Umbilical cord (tissue), 2 donors: ENCODE measurements around the gene LMBR1L. TPM values are rescaled to one million over a fixed set of nuclear protein-coding genes. Genes with fewer than 3 reads are reported as not detected.
"Not testable (repeated sequence)": the region's sequence is repeated elsewhere in the genome, so short reads cannot be mapped to it uniquely, and the experiment has no call there.

Experiments
- DNase-seq: peaks from one replicate; pipeline ENCODE4 v3.0.0-alpha.2; 2015; ENCODE audit warnings: low spot score
- total RNA-seq: library from RNA; depleted of rRNA; stranded (reverse); fragments of >200 nt; gene quantifications from one replicate; pipeline ENCODE4 v1.2.3, GENCODE V29; 2014; ENCODE audit warnings: low replicate concordance; ENCODE audit not compliant: insufficient read depth

LMBR1L gene
- total RNA-seq, 1 donor from 2014 or later = 64.8 TPM

DNA sequence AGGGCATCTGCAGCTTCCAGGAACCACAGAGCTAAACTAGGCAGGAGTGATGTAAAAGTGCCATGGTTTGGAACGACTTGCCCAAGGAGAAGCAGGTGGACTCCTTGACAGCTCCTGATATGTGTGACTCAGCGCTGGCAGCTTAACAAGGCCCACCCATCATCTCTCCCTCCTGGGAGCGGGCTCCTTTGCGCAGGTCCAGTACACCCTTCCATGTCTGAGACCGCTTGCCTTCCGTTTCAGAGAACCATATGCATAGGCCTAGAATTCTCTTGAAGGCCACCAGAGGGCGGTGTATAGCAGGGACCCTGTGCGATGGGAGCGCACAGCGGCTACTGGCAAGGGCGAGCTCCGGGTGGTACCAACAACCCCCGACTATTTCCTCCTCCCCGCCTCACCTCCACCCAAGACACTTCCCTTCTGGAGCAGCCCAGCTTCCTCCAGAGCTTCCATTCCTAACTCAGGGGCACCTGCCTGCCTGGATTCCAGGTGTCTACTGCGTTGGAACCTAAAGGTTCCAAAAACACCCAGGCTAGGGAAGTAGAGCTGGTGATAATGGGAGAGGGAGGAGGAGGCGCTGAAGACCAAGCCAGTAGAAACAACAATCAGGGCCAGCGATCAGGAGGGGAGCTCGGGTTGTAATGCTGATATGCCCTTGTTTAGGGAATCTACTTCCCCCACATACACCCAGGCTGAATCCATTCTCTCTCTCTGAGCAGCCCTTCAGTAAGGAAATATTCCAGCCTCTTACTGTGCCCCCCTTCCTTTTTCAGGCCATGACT is 22.3 kb downstream of the LMBR1L start:
- peak; percentile 86 for DNase-seq

DNA sequence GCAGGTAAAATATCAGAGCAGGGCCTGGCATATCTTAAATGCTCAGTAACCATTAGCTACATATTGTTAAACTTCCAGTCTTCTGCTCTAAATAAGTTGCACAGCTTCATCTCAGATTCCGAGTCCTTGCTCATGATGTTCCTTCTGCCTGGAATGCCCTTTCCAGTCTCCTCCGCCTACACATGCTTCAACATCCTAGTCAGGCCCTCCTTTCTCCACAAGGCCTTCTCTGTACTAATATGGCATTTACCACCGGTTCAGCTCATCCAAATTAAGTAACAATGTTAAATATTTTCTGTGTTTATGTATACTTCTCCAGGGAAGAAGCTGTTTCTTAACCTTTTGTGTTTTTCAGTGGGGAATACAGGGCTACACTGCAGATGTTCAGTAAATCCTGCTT is 24.5 kb downstream of the LMBR1L start:
- DNase-seq = no peak

DNA sequence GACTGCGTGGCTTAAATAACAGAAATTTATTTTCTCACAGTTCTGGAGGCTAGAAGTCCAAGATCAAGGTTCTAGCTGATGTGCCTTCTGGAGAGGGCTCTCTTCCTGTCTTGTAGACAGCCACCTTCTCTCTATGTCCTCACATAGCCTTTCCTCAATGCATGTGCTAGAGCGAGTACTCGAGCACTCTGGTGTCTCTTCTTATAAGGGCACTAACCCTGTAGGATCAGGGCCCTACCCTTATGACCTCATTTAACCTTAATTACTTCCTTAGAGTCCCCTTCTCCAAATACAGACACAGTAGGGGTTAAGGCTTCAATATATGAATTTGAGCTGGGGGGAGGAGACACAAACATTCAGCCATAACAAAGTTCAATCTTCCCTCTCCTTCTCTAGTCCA is 26.2 kb downstream of the LMBR1L start:
- no peak for DNase-seq

DNA sequence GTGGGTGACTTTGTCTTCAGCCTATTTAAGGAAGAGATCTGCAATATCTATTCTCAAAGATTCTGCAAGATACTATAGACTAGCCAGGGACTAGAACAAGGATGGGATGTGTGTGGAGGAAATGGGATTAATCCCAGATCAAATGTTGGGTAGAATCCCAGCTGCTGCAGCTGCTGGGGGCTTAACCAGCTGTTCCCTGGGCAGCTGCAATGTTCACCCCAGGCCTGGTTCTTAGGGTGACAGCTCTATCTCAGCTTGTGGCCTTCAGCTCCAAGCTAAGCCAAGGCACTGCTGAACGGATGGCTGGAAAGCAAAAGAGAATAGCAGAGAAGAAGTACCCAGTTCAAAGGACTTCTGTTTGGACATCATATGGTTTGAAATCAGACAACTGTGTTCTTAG is 30.9 kb downstream of the LMBR1L start:
- no peak for DNase-seq

DNA sequence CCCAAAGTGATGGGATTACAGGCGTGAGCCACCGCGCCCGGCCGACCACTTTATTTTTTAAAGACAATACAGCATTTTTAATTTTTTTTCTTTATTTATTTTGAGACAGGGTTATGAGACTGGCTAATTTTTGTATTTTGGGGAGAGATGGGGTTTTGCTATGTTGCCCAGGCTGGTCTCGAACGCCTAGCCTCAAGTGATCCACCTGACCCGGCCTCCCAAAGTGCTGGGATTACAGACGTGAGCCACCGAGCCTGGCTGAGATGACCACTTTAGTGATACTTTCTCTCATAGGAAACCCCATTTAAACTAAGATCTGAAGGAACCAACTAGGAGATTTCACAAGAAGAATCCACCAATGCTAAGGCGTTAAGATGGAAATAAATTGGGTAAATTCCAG is 39.7 kb downstream of the LMBR1L start:
- DNase-seq = no peak

DNA sequence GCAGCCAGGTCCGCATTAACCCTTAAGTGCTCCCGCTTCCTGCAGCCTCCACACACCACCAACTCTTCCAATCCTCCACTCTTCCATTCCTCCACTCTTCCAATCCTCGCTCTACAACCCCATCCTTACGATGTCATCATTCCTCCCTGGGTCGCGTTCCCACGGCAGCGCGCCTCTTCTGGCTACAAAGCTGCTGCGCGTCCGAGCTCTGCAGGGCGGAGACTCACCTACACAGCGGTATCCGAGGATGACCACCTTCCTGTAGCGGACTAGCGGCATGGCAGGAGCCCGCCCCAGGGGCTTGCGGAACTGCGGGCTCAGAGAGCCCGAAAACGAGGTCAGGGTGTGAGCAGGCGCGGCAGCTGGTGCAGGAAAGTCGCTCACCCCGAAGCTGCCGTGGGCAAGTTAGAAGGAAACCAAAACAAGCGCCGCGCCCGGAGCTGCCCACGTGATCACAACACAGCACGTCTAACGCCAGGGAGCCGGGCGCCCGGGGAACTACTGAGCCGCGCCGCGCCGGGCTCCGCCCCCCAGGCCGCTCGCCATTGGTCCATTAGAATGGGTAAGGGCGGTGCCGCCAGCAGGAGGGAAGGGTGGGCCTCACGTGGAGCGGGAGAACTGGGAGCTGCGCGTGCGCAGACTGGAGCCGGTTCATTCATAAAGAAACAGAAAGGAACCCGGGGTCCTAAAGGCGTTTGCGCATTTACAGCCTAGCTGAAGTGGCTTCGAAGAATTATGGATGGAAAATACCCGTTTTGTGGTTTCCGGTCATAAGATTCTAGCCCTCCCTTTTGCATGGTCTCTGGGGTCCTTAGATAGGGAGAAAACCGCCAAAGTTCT is 40.9 kb downstream of the LMBR1L start, which contains the start of gene RHEBL1:
TSS of gene RHEBL1 (minus strand) at position 473 of the 840 bp plus-strand sequence. CDS start at position 279, 194 bp downstream.
- peak; percentile 98 for DNase-seq

DNA sequence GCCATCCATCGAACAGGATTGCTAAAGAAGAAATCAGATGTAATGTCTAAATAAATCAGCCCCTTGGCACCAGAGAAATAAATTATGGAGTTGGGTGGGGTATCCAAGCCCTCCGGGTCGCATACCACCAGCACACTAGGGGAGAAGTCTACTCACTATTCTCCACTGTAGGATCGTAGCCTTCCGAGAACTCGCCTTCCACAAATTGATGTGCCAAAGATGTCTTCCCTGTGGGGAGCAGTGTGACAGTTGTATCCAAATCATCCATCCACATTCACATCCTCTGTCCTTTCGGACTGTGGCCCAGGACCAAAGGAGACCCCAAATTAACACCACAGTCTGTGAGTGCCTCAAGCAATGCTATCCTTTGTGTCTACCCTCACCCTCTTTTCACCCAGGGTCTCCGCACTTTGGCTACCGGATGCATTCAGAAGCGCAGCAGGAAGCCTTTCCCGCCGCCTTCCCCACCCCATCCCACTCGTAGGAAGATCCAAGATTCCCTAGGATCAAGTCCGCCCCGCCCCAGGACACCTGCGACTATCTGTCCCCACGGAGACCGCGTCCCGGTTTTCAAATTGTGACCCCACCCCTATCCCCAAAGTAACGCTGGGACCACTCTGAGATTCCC is 41.7 kb downstream of the LMBR1L start:
- no peak for DNase-seq

DNA sequence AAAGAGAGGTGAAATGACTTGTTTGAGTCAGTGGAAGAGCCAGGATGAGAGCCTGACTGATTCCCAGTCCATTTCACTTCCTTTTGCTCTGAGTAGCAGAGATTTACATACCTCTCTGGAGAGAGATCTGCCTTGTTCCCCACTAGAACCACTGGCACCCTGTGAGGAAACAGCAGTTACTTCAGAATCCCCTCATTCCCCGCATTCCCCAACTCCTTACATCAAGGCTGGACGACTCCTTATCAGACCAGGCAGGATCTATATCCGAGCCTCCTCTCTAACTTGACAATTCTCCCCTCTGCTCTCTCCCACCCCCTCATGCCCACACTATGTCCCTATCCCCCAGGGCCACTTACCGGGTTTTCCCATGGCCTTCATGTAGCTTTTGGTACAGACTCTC is 44.5 kb downstream of the LMBR1L start:
- DNase-seq = no peak

DNA sequence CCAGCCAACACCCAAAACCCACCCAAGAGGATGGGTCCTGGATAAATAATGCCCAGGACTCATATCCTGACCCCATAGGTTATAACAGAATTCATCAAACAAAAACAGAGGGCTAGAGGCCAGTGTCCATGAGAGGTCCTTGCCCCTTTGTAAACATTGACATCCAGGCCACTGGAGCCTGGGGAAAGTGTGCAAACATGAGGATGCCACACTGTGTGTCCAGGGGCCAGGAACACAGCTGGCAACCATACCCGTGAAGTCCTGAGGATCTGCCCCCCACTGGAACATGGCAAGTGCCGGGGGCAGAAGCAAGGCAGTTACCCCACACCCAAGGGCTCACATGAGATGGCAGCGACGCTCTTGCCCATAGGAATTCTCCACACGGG is 45.9 kb downstream of the LMBR1L start:
- no peak for DNase-seq

DNA sequence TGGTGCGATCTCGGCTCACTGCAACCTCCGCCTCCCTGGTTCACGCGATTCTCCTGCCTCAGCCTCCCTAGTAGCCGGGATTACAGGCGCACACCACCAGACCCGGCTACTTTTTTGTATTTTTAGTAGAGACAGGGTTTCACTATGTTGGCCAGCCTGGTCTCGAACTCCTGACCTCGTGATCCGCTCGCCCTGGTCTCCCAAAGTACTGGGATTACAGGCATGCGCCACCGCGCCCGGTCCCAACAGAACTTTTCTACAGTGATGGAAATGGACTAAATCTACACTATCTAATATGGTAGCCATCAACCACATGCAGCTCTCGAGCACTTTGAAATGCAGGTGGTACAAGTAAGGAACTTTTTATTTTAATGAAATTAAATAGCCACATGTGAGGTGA is 48.7 kb downstream of the LMBR1L start:
- not testable (repeated sequence) for DNase-seq

DNA sequence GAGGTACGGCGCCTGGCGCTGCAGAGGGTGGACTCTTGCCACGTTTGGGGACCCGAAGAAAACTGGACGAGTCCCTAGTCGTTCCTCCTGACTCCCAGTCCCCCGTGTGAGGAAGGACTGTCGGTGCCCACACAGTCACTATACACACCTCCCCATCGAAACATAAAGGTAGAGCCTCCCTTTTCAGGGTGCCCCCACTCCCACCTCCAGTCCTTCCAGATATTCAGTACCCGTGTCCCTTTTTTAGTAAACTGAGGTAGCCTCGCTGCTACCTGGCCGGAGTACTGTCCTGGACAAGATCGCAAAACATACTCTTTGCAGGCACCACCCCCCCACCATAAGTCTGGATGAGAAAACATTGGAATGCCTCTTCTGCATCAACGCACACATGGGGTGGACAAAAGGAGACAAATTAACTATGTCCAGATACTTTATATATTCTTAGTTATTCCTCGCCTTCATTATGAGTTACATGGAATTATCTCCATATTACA is 49.4 kb downstream of the LMBR1L start:
- no peak for DNase-seq

DNA sequence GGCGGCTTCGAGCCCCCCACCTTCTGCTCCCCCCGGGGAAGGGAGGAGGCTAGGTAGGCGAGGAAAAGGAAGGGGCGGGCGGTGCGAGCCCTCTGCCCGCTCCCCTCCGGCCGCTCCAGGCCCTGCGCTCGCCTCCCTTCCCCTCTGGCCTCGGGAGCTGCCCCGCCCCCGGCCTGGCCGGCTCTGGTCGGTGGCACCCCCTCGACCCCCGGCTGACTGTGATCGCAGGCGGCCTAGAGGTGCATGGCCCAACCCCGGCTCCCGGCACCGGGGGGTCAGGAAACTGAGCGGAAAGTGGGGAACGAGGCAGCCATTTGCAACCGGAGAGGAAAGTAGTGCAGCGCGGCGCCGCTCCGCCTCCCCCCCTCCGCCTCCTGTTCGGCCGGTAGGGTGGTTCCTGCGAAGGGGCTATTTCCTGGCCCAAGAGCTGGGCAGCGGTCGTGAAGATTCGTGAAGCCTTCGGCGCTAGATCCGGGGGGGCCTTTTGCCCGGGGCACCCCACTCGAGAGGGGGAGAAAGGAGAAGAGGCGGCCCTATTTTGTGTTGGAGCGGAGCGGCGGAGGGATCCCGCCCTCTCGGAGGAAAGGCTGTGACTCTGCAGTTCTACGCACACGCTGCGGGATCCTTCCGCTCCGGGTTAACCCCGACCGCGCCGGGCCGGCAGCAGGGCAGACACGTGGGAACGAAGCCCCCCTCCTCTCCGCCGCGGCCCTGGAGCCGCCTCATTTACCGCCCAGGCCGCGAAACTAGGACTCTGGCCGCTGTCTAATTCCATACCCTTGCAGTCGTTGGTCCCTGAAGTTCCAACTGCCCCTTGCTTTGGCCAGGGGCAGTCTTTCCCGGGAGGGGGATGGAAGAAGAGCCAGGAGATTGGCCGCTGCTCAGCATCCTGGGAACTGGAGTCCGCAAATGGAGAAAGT is 50.1 kb downstream of the LMBR1L start, which contains the start of gene KMT2D:
TSS of gene KMT2D (minus strand) at position 558 of the 920 bp plus-strand sequence. CDS start 5,470 bp downstream, outside the sequence.
- DNase-seq = peak; percentile 96

DNA sequence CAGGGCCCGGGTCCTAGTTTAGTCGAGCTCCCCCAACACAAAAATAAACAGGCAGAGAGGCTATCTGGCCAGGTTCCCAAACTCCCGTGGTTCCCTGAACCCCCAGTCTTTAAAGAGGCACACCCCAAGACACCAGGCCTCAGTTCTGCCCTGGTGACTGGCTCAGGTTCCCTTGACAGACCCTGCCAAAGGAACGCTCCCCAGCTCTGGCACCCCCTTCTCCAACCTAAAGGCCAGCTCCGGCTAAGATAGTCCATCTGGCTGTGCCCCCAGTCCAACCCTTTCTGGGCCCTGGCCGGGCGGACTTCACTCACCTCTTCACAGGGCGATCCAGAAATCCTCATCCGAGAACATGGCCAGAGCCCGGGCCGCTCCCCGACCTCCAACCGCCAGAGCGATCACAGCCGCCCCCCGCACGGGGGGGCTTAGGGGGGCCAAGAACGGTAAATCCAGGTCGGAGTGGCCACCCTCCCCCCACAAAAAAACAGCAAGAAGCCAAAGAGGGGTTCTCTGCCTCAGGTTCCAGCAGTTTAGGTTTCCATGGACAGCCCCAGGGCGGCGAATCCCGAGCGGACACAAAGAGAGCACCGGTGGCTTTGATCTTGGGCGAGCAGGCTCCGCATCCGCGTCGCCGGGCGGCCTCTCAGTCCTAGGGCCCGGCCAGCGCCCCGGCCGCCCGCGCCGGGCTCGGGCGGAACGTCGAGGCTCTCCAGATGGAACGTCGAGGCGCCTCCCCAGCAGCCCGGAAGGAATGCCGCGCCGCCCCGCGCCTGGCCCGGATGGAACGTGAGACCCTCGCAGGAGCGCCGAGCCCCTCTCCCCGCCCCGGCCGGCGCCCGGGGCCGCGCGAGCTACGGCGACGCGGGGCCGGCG is 51.1 kb downstream of the LMBR1L start:
- DNase-seq = no peak

DNA sequence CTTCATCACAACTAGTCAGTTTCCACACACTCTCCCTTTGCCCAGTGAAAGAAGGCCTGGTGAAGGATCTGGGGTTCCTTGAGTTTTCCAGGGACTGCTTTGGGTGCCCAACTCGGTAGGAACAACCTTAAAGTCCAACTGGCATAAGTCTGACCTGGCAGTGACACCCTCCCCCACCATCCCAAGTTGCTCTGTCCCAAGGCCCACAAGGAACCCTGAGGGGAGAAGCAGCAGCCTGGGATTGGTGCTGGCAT is 51.7 kb downstream of the LMBR1L start:
- DNase-seq = no peak

DNA sequence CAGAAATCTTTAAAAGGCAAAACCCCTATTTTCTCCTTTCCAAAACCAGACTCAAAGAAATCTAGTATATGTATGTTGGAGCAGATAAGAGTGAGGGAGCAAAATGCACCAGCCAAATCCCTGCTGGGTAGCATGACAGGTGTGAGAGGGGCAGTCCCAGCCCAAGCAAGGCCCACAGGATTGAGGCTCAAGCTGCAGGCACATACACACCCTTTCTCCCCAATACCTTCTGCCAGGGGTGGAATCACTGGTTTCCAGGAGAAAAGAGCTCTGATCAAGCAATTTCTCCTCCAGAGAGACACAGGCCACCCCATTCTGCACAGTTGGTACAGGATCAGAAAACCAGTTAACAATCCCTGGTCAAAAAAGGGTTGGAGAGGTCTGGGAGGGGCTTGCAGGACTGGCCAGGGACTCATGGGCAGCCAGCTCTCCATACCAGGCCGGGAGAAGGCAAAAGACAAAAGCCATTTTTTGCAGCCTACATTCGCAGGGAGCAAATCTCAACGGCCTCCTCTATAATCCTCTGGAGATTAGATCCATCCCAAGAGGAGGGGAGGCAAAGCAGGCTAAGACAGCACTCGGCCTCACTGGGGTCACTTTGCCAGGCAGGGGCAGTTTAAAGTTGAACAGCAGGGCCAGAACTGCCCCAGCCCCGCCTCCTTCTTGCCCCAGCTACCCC is 52.1 kb downstream of the LMBR1L start:
- peak; percentile 22 for DNase-seq

DNA sequence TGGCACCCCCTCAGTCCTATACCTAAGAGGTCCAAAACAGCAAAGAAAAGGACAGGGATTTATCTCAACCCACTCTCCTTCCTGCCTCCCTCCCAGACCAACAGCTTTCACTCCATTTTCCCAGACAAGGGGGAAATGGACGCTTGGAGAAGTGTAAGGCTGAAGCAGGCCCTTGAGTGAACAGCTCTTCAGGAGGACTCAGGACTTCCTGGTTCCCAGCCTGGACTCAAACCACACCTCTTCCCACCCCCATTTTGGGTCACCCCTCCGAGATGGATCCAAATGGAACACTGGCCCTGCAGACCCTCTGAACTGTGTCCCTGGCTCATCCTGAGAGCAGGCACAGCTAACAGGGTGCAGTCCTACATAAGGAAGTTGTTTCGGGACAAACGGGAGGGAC is 52.8 kb downstream of the LMBR1L start:
- no peak for DNase-seq

DNA sequence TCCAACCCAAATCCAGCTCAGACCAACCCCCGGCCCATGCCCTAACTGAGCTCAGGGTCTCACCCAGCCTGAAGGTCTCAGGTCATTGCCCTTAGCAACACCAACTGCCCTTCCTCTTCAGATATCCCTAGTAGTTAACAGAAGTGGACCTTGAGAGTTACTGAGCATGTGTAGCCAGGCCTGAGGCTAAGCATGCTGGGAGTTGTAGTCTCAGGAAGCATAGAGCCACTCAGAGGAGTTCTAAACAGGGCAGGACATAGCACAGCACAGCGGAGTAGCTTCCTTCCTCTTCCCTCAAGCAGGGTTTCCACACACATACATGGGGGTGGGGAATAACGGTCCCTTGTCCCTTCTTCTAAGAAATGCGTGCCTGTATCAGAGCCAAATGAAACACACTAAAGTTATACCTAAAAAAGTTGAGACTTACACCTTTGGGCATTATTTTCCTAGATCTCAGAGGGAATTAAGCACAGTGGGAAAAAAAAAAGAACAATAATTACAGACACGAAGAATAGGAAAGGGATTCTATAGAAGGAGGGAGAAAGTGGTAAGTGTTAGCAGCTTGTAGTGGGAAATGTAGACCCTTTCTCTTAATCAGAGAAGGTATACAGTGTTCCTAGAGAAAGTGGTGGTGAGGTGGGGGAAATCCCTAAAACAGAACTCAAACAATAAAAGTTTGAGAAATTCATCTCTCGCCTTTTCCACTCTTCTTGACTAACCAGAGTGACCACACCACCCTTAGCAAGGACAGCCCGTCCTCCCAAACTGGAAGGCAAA is 54.5 kb downstream of the LMBR1L start:
- peak; percentile 73 for DNase-seq

DNA sequence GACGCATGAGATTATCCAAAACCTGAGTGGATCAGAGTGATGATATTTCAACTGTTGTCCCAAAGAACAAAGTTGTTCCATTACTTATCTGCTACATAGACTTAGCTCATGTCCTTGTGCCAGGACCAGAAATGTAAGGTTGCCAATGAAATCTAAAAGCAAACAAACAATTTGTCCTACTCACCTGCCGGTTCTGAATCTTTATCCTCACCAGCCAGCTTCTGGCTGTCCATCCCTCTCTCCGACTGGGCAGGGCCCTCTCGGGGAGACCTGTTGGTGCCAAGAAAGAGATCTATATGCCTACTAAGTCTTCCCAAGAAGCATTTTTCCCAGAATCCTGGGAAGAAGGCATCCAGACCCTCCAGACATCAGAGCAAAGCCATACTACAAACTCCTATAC is 55.6 kb downstream of the LMBR1L start:
- no peak for DNase-seq

DNA sequence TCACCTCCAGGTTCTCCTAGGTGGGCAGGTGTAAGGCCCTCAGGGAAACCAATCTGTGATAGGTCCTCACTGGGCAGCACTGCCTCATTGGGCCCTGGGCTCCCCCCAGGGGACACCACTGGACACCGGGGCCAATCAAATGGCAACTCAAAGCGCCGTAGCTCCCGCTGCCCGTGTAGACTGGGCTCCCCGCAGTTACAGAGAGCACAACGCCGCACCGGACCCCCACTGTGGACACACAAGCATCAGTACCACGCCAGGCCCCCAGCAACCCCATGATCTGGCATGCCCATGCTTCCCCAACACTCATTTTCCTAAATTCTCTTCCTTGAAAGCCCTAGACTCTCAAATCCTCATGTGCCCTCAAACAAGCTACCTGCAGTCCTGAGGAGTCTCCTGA is 56.1 kb downstream of the LMBR1L start:
- no peak for DNase-seq
